Activated CD8-positive, alpha-beta T cell treated with anti-CD3 and anti-CD28 coated beads for 36 hours (primary cell): Measurements from ENCODE around the gene BRSK2. TPM values are rescaled to one million over a fixed set of nuclear protein-coding genes. Genes with fewer than 3 reads are reported as not detected.
A peak's percentile ranks its signal among the peaks of the same experiment; 100 is the strongest.

Experiments used
- ATAC-seq: fragments of 200-7000 bp; cut with Tn5 transposase; one replicate; pipeline ENCODE4 v1.10.0; 2021; ENCODE audit warnings: mild to moderate bottlenecking, moderate library complexity
- CTCF ChIA-PET: fragments of 350-600 bp; sonication (Branson Sonifier 250); formaldehyde crosslinking; loops from one replicate; lab custom pipeline; 2021; ENCODE audit warnings: antibody characterized with exemption; lab: Charles Lee
- POLR2A ChIA-PET: fragments of 350-600 bp; sonication (Branson Sonifier 250); formaldehyde crosslinking; loops from one replicate; lab custom pipeline; 2021; ENCODE audit warnings: antibody characterized with exemption; lab: Charles Lee
- DNase-seq: peaks from one replicate; pipeline ENCODE4 v3.0.0-alpha.2; 2020
- H3K27ac Mint-ChIP-seq: one replicate; pipeline ENCODE4 v1.8.0; 2021; ENCODE audit warnings: mild to moderate bottlenecking, mixed read lengths
- H3K27me3 Mint-ChIP-seq: one replicate; pipeline ENCODE4 v1.8.0; 2021; ENCODE audit warnings: mixed read lengths
- H3K36me3 Mint-ChIP-seq: one replicate; pipeline ENCODE4 v1.8.0; 2021; ENCODE audit warnings: low read depth, mixed read lengths
- H3K4me1 Mint-ChIP-seq: one replicate; pipeline ENCODE4 v1.8.0; 2021; ENCODE audit warnings: low read depth, mixed read lengths
- H3K4me3 Mint-ChIP-seq: one replicate; pipeline ENCODE4 v1.8.0; 2021; ENCODE audit warnings: mild to moderate bottlenecking, moderate library complexity, mixed read lengths
- H3K9me3 Mint-ChIP-seq: one replicate; pipeline ENCODE4 v1.8.0; 2021; ENCODE audit warnings: mixed read lengths
- intact Hi-C: fragments of 100-400 bp; cut with micrococcal nuclease; formaldehyde crosslinking; loops from one replicate; pipeline ENCODE4 v1.10.0; 2022
- total RNA-seq, 2 experiments: library from RNA; stranded (reverse); gene quantifications; one replicate each; pipeline ENCODE4 v1.2.3, GENCODE V29; 2021
- TF ChIP-seq, protein P1 (sequence below): fragments of 200-600 bp; IDR thresholded peaks from one replicate; pipeline ENCODE4 v1.8.0; 2022; ENCODE audit warnings: antibody characterized with exemption, mild to moderate bottlenecking

The BRSK2 gene
- total RNA-seq, 2 experiments from 2014 or later: 1.1 to 2.0 TPM

DNA sequence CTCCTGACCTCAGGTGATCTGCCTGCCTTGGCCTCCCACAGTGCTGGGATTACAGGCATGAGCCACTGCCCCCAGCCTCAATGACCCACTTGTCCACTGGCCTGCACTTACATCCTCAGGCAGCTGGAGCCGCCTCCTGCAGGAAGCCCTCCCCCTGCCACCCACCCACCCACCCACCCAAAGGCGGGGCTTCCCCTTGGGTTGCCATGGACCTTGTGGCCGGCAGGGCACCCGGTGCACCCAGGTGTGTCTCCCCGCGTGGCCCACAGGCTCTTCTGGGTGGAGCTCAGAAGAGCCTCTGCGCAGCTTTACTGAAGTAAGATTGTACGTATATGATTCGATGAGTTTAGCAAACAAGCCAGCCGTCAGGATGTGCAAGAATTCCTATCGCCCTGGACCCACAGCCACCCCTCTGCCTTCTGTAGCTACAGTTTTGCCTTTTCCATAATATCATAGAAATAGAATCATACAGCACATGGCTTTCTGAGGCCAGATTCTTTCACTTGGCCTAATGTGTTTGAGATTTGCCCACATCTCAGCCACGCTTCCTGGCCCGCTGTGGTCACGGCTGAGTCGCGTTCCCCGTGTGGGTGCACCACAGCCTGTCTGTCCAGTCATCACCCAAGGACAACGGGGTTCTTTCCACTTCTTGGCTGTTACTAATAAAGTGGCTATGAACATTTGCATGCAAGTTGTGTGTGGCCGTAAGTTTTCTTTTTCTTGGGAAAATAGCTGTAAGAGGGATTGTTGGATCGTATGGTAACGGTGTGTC lies 5.3 kb upstream of the BRSK2 start:
- TF ChIP-seq, protein P1, sequence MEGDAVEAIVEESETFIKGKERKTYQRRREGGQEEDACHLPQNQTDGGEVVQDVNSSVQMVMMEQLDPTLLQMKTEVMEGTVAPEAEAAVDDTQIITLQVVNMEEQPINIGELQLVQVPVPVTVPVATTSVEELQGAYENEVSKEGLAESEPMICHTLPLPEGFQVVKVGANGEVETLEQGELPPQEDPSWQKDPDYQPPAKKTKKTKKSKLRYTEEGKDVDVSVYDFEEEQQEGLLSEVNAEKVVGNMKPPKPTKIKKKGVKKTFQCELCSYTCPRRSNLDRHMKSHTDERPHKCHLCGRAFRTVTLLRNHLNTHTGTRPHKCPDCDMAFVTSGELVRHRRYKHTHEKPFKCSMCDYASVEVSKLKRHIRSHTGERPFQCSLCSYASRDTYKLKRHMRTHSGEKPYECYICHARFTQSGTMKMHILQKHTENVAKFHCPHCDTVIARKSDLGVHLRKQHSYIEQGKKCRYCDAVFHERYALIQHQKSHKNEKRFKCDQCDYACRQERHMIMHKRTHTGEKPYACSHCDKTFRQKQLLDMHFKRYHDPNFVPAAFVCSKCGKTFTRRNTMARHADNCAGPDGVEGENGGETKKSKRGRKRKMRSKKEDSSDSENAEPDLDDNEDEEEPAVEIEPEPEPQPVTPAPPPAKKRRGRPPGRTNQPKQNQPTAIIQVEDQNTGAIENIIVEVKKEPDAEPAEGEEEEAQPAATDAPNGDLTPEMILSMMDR: no peak
- no peak overlapping the region for H3K4me3 Mint-ChIP-seq
- H3K4me1 Mint-ChIP-seq: peaks cover 18% of the 10 kb centered on the region
- peak overlapping the region; percentile 64 for H3K27ac Mint-ChIP-seq
- no peaks in the 10 kb centered on the region for H3K9me3 Mint-ChIP-seq
- CTCF ChIA-PET: no interaction called here
- POLR2A ChIA-PET: interaction anchor here (1.7 kb wide), 1 partner anchor 76 kb away, joined by 7 read pairs; the partner anchor contains the start of gene TOLLIP
- DNase-seq (peak; percentile 66), ATAC-seq (no peak)
- intact Hi-C loops: no loop called here
- no peaks in the 10 kb centered on the region for H3K36me3 Mint-ChIP-seq
- H3K27me3 Mint-ChIP-seq: peaks cover 7% of the 10 kb centered on the region

DNA sequence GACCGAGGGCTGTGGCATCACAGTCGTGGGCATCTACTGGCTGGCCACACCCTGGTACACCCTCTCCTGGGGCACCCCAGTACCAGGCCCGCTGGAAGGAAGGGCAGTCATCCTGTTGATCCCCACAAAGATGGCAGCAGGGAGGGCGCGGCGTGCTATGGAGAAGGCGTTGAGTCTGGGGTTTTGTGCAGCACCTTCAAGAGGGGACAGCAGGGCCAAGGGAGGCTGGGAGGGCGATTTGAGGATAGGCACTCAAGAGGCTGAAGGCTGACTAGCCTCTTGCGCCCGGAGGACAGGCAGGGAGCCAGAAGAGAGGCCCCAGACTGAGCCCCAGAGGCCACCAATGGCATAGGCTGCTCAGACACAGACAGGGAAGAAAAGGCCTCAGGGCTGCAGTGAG lies 2.2 kb upstream of the BRSK2 start:
- DNase-seq (no peak), ATAC-seq (no peak)
- TF ChIP-seq, protein P1: no peak
- peaks cover 23% of the 10 kb centered on the region for H3K4me1 Mint-ChIP-seq
- CTCF ChIA-PET: no interaction called here
- H3K36me3 Mint-ChIP-seq: no peaks in the 10 kb centered on the region
- intact Hi-C loops: no loop called here
- POLR2A ChIA-PET: no interaction called here
- no peak overlapping the region for H3K4me3 Mint-ChIP-seq
- no peaks in the 10 kb centered on the region for H3K9me3 Mint-ChIP-seq
- H3K27ac Mint-ChIP-seq: no peak overlapping the region
- peaks cover 16% of the 10 kb centered on the region for H3K27me3 Mint-ChIP-seq

DNA sequence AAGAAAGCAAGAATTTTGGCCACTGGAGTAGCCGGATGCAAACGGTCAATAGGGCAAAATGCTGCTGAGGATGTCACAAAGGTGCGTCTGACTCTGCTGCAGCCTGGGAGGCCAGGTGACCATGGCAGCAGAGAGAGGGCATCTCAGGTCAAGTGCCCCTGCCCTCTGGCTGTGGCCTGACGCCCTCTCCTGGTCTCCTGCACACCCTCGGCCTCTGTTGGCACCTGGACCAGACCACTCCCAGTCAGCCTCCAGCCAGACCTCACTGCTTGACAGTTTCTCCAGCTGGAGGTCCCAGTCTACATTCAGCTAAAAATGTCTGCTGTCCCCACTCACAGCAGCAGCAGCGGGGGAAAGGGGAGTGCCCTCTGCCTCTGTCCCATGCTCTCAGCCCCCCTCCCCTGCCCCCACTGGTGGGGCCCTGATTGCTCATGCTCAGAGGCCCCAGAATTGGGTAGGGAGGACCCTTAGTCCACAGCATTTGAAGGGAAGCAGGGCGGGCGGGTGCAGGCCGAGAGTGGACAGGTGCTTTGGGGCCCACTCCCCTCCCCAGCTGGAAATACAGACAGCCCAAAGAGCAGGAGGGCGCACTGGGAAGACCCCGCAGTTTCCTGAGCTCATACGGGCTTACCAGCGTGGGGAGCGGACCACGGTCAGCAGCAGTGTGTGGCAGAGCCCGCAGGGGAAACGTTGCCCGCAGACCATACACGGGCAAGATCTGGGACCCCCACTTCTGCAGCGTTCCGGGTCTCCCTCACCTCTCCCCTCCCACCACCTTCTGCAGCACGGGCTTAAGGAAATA lies 1.6 kb upstream of the BRSK2 start:
- Mint-ChIP-seq H3K27ac (no peak overlapping the region), H3K27me3 (peaks cover 21% of the 10 kb centered on the region), H3K9me3 (no peaks in the 10 kb centered on the region), H3K4me3 (peak overlapping the region; percentile 69), H3K36me3 (no peaks in the 10 kb centered on the region), H3K4me1 (peaks cover 21% of the 10 kb centered on the region)
- intact Hi-C loops: no loop called here
- ATAC-seq (no peak), DNase-seq (peak; percentile 25)
- POLR2A ChIA-PET: no interaction called here
- TF ChIP-seq, protein P1: no peak
- CTCF ChIA-PET: interaction anchor here (1.4 kb wide), 1 partner anchor 77 kb away, joined by 5 read pairs; no protein-coding TSS in a partner anchor

DNA sequence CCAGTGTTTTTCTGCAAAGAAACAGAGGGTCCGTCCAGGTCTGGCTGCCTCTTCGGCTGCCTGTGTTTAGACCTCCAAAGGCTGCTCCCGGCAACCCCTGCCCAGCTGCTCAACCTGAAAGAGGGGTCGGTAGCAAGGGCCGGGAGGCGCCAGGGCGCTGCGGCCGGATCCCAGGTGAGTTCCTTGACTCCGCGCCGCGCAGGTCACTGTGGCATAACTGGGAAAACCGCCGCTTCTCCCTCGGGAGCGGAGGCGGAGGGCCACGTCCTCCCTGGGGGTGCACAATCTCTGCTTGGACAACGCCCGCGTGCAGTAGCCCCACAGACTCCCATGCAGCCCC lies 1.0 kb upstream of the BRSK2 start:
- TF ChIP-seq, protein P1: no peak
- Mint-ChIP-seq H3K9me3 (no peaks in the 10 kb centered on the region), H3K27me3 (peaks cover 21% of the 10 kb centered on the region), H3K4me3 (peak overlapping the region; percentile 69), H3K36me3 (no peaks in the 10 kb centered on the region), H3K27ac (no peak overlapping the region), H3K4me1 (peaks cover 18% of the 10 kb centered on the region)
- DNase-seq (no peak), ATAC-seq (no peak)
- CTCF ChIA-PET: interaction anchor here (1.4 kb wide), 1 partner anchor 77 kb away, joined by 5 read pairs; no protein-coding TSS in a partner anchor
- intact Hi-C loops: no loop called here
- POLR2A ChIA-PET: interaction anchor here (1.0 kb wide), 1 partner anchor 77 kb away, joined by 4 read pairs; no protein-coding TSS in a partner anchor
